HG03520 (cell line): Measurements from ENCODE around the gene PSME2.

Experiments used
- ATAC-seq: cut with Tn5 transposase; IDR thresholded peaks from one replicate; pipeline ENCODE4 v1.9.1; 2021; ENCODE audit warnings: mild to moderate bottlenecking, moderate library complexity; ENCODE audit not compliant: unreplicated experiment

PSME2 gene, protein sequence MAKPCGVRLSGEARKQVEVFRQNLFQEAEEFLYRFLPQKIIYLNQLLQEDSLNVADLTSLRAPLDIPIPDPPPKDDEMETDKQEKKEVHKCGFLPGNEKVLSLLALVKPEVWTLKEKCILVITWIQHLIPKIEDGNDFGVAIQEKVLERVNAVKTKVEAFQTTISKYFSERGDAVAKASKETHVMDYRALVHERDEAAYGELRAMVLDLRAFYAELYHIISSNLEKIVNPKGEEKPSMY

DNA sequence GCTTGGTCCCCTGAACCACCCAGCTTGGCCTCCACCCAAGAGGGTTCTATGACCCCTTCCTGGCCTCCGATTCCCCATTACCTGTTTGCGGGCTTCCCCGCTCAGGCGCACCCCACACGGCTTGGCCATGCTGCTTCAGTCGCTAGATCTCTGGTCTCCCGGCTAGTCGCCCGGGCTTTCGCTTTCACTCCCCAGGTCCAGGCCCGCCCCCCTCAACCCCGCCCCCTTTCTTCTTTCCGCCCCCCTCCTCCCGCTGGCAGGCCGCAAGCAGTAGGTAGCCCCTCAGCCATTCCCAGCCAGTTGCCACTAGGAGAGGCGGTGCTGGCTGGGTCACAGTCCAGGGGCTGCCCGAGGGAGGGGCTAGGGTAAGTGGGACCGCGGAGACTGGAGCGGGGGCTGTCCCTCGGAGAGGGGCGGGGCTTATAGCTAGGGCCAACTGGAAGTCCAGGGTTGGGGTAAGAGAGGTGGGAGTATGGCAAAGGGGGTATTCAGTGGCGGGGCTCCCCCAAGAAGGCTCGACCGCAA lies at the start of gene PSME2:
Gene PSME2 (minus strand): TSS at position 158 of the 525 bp plus-strand sequence. CDS start 29 bp downstream, at position 129.
- peak; percentile 54 for ATAC-seq

DNA sequence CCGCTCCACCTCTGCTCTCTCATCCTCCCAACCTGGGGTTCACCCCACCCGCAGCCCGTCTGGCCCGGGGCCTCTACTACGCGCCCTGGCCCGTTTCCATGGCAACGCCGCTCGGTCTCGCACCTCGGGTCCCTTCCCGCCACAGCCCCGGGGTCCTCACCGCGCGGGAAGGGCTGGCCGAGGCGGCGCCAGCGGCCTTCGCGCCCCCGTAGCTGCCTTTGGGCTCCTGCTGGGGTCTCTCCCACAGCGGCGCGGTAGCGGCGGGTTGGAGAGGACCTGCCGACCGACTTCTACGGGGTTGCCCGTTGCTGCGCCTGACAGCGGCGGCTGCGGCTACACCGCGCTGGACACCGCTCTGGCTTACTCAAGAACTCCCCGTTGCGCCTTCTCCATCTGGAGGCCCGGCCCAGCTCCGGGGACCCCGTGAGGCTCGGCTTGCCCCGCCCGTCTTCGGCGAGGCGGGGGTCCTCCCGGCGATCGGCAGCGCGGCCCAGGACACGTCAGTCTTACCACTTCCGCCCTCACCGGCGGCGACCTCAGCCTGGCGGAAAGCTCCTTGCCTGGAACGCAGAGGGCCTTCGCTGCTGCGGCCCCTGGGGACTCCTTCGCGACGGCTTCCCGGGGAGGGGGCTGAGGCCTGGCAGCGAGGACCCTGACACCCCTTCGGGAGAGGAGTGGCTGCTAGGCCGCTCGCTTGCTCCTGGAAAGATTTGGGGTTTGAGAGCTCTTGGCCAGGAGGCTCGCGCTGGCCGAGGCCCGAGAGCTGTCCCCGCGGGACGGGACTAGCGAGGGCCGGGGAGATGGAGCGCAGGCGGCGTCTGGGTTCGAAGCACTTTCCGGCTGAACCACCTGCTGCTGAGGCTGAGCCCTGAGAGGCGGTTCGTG lies 49.0 kb upstream of the PSME2 start, which contains the start of gene TM9SF1:
Gene TM9SF1 (minus strand): TSS at position 256 of the 885 bp plus-strand sequence. CDS start 422 bp downstream, outside the sequence.
- ATAC-seq: peak; percentile 70

DNA sequence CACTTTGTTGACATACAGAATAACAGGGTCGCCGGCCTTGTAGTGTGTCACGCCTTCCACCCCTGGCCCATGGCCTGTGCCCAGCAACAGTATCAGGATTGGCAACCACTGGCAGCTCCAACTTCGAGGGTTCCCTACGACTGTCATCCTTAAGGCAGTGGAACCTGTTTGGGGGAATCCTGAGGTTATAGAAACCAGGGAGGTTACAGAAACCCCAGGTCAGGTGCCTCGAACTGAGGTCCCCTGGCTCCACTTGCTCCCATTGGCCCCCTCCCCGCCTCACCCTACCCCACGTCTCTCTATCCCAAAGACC lies 48.4 kb upstream of the PSME2 start:
- ATAC-seq: no peak

DNA sequence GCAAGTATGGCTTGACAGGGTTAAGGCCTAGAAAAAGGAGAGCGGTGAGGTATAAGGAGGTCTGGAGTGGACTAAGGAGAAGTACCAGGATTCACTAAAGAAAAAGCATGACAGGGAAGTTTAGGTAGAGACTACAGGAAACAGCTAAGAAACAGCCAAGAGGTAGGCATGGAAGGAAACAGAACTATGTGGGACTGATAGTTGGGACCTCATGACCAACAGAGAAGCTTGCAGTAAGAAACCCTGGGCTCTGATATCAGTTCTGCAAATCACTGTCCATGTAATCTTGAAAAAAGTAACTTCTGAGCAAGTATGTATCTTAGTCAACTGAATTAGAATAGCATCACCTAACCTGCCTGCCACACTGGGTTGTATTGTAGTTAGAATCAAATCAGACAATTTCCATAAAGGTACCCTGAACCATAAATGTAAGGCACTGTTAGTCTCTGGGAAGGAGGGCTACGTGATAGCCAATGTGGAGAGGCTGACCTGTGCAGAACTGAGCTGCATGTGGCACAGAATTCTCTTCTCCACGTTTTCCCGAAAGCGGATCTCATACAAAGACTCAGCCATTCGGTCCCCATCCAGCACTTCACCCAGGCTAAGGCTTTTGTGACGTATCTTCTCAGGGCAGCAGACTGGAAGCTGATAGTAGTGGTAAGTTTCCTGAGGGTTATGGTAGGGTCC lies 47.9 kb upstream of the PSME2 start:
- ATAC-seq: no peak

DNA sequence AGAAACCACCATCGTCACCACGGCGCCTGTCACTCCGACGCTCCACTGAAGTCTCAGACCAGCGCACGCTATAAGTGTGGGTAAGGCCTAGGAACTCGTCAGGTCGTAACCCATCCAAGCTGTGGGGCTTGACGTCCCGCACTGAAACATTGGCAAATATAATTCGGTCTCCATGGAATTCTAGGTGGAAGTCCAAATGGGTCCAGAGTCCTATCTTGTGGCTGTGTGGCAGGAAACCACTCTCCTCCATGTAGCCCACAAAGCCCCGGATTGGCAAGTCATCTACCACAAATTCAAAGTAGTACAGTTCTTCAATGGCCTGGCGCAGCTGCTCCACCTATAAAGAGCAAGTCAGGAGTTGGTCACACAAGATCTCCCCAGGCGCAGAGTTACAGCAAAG lies 46.5 kb upstream of the PSME2 start:
- ATAC-seq: no peak

DNA sequence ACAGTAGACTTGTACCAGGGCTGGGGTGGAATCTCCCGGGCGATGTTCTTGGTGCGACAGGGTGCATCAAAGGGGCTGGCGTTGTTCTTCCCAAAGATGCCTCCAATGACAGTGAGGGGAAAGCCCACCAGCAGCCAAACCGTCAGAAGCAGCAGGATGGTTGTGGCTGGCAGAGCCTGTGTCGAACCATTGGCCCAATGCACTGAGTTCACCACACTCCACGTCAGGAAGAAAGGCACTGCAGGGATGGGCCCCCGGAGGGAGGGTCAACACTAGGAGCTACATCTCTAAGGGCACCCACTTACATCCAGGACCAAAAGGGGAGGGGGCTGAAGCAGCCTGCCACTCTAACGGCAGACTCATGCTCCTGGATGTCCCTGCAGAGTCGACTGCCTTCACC lies 44.0 kb upstream of the PSME2 start:
- no peak for ATAC-seq

DNA sequence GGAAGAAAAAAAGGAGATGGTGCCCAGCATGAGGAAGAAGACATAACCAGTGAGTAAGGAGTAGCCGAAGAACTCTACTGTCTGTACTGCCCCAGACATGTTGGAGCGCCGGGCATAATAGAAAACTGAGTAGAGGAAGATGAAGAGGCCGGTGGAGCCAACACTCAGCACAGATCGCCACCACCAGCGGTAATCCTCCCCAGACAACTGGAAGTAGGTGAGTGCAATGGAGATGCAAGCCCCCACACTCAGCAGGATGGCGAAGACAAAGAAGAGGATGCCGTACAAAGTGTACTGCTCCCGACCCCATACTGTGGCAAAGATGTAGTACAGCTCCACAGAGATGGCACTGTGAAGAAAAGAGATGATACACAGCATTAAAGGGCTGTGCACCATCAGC lies 43.0 kb upstream of the PSME2 start:
- ATAC-seq: no peak

DNA sequence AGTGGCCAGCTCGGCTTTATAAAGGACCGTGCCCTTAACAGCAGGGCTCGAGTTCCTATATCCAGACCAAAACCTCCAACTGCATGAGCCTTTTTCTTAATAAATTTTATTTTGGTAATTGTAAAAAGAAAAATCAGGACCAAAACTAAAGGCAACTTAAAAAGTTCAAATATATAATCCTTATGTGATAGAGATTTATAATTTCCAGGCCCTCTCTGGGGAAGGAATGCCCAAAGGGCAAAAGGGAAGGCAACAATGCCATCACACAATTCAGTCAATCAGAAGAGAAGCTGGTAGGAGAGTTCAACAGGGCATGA lies 42.6 kb upstream of the PSME2 start:
- ATAC-seq: no peak

DNA sequence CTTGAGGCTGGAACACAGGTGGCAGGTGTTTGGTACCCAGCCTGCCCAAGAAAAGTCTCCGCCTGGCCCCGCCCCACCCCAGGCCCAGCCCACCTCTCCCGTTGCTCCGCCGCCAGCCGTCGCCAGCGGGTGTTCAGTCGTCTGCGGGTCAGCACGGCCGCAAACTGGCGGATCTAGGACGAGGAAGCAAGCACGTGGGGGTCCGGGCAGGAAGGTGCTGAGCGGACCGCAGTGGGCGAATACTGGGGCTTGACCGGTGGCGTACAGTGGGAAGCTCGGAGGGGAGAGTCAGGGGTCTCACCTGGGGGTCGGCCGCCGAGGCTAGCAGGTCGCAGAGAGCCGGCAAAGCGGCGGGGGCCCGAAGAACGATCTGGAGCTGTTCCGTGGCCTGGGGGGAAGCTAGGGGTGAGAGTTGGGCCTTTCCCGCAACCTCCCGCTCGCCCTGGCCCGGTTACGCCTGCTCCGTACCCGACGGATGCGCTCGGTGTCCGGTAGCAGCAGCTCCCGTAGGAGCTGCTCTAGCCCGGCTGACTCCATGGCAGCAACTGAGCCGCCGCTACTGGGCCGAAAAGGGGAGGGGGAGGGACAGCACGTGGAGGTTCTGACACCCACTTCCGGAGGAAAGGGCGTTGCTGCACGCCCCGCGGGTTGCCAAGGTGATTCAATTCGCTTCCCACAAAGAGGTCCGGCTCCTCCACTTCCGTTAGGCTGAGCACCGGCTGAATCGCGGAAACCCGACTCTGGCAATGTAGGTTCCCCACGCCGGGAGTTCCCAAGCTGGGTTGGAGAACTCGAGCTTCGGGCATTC lies 42.0 kb upstream of the PSME2 start, which contains the start of gene IPO4:
Gene IPO4 (minus strand): TSS at position 566 of the 808 bp plus-strand sequence. CDS start 29 bp downstream, at position 537.
- peak; percentile 85 for ATAC-seq

DNA sequence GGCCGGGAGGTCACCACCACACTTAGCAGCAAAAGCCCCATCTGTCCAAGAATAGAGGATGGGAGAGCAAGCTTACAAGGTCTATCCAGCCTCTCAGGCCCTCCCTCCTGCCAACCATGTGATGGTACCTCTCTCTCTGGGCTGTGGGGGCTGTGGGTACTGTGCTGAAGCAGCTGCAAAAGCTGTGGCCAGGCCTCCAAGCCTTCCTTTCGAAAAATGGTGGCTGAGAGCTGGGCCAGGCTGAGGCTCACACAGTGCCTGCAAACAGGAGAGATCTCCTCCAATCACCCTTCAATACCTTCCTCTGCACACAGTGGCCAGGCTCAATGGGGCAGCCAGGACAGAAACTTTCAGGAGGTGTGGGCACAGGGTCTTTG lies 41.1 kb upstream of the PSME2 start:
- ATAC-seq: no peak

DNA sequence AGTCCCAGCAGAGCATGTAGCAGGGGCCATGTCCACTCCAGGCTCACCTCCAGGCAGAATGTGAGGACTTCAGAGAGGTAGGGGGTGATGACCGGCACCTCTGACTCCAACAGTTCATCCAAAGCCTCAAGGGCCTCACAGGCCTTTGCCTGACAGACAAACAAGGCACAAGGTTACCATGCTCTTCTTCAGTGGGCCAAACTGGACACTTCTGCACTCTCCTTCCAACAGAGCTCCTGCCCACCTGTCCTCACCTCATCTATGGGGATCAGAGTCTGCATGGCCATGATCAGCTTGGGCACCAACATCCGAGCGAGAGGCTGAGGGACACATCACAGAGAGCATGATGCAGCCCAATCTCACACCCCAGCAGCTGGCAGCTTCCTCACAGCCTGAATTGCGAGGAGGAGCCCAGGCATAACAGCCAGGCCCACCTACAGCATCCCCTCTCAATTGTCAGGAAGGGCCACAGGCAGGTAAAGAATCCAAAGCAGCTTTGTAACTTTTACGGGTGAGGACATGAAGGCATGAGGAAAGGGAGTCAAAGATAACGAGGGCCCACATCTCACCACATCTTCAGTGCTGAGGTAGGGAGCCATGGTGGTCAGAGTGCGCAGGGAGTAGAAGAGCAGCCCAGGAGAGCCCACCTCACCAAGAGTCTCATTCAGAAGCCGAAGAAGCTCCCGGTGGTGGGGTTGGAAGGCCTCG lies 40.6 kb upstream of the PSME2 start:
- ATAC-seq: no peak

DNA sequence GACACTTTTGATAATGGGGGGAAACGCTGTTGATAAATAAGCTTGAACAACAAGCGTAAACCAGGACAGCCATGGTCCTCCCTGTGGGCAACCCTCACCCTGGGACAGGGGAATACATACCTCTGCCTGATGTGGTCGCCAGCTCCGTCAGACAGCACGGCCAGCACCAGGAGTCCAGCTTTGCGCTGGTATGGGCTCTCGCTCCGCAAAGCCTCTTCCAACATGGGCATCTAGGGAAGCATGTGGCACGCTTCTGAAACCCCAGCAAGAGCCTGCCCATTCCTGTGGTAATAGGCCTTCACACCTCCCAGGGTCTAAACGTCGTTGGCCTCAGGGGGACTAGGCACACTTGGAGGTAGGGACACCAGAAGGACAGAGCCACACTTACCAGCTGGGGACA lies 39.3 kb upstream of the PSME2 start:
- no peak for ATAC-seq

DNA sequence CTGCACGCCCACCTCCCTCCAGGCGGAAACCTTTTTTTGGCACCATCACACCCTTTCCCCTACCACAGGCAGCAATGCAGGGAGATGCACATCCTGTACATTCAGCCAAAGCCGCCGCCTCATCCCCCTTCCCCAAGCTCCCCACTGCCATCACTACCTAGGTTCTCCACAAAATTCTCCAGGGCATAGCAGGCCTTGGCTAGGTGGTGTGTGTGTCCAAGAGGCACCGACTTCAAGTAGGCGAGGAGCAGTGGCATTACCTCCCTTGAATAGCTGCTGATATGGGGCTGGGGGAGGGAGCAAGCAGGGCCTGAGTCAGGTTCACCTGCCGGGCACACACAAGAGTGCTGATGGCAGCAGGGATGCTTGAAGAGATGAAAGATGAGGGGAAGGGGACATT lies 38.6 kb upstream of the PSME2 start:
- ATAC-seq: no peak

DNA sequence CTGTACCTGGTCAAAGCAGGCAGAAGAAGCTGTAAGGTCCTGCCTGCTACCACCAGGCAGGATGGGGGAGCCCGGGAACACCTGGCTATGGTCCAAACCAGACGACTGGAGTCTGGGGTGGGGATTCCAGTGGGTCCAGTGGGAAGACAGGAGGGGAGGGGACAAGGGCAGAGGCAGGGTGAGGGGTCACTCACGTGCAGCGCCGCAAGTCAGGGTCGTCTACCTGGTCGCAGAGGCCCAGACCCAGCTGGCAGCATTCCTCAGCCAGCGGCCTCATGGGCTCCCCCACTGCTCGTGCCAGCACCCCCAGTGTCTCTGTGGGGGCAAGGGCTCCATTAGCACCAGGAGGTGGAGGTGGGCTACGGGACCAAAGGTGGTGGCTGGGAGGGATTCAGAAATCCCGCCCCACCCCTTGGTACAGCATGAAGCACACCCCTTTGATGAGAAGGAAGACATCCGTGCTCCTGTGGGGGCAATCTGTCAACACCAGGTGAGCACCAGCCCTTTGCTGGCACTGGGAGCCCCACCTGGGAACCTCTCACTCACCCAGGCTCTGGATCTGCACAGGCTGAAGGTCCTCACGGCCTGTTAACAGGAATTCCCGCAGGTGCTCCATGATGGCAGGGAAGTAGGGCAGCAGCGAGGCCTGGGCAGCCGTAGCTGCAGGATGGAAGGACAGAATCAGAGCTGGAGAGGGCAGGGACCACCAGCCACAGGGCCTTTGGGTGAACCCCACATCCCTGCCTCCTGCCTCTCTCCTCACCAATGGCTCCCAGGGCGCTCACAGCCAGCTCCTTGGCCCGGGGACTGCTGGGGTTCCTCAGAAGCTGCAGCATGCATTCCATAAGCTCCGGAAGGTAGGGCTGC lies 37.9 kb upstream of the PSME2 start:
- no peak for ATAC-seq

DNA sequence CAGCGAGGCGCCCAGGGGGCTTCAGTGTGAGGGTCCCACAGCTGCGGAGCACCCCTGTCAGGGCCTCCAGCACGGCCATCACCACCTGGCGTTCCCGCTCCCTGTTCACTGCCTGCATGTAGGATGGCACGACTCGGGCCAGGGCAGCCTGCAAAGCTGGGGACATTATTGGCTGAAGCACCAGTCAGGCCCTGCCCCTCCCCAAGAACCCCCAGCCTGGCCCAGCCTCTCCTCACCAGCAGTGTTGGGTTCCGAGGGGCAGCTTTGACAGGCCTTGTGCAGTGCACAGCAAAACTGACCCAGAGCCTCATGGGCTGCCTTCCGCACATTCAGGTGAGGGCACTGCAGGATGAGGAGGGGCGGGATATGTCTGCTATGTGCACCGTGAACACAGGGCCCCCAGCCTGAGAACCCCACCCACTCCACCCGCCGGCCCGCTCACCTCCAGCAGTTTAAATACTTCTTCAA lies 36.6 kb upstream of the PSME2 start:
- no peak for ATAC-seq

DNA sequence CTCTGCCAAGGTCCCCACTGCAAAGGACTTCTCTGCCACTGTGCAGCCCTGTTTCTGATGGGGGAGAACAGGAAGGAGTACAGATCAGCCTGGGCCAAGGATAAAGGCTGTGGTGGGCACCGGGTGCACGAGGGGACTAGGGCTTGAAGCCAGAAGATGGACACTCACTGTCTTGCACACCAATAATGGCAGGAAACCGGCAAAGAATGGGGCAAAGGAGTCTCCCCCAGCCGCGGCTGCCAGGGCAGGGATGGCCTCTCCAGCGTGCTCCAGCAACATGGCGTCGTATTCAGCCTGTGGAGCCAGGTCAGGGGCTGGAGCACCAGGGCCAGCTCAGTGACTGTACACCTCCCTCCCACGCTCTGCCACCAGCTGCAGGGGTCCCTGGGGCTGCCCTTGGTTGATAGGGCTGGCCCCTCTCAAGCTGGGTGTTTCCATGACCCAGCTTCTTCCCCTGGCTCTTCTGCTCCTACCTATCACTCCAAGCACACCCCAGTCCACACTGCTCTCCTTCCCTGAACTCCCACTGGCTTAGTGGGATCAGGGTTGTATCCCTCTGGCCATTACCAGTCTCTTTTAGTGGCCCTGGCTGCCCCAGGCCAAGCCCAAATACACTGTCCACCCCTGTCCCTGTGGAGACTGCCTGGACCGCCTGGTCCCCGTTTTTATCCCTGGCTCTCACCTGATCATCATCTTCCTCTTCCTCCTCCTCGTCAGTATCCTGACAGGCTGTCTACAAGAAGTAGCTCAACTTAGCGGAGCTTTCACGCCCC lies 35.9 kb upstream of the PSME2 start:
- no peak for ATAC-seq

DNA sequence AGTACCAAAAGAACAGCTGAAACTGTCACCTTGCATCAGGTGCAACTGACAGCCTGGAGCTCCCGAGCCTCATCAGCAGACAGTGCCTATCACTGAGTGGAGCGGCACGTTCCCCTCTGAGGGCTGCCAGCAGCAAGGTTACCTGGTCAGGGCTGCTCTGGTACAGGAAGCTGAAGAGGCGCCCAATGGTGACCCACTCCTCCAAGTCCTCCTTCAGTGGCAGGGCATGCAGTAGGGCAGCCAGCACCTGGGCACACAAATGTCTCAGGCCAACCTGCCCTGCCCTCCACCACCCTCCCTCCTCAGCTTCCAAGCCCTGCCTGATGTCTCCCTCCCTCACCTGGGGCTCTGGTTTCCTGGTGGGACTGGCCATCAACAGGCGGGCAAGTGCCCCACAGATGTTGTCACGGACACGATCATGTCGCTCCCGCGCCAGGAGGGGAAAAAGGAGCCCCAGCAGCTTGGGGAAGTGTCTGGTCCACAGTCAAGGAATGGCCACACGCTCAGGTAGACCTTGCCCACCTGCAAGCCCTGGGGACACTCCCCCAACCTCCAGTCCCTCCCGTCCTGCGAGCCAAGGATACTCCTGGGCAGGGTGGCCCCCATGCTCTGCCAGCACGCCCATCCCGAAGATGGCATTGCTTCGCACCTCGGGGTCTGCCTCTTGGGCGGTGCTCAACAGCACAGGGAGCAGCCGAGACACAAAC lies 35.1 kb upstream of the PSME2 start:
- ATAC-seq: no peak
